CD4-positive, alpha-beta T cell treated with Interleukin-4 for 1 hour (primary cell): Measurements from ENCODE around the gene FOXP1.

Experiments used
- DNase-seq, 2 donors: peaks; one replicate each; pipeline ENCODE4 v3.0.0-alpha.2; 2020 to 2022

The FOXP1 gene

GRCh38 chr3:71252466-71252865, 331.1 kb downstream of the FOXP1 start:
- DNase-seq, result no peak

GRCh38 chr3:71251156-71251775, 332.3 kb downstream of the FOXP1 start:
- DNase-seq, result no peak

DNA sequence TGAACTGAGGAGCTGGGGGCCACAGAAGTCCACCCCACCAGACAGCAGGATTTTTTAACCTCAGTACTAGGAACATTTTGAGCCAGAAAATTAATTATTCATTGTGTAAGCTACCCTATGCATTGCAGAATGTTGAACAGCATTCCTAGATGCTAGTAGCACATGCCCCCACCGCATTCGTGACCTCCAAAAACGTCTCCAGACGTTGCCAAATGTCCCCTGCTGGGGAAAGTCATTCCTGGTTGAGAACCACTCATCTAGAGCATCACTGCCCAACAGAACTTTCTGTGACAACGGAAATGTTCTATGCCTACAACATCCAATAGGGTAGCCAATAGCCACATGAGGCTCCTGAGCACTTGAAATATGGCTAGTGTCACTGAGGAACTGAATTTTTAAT, 333.5 kb downstream of the FOXP1 start:
- no peak for DNase-seq

DNA sequence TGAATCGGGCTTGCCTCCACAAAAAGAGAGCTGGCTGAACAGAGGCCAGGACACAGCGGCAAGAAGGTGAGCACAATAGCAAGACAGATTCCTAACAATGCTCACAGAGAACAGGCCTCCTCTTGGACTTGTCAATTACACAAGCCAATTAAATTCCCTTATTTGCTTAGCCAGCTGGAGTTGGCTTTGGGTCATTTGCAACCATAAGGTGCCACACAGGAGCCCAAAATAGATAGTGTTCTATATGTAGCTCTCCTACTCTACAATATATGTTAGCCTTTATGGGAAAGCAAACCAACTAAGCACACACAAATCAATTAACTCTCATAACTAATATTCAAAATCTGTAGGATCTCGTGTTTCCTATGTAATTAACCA, 335.6 kb downstream of the FOXP1 start:
- DNase-seq, result no peak

- peak in 1 of 2 donors; percentile 20 for DNase-seq
Observed at GRCh38 chr3:71247221-71247957, 336.1 kb downstream of the FOXP1 start.

DNA sequence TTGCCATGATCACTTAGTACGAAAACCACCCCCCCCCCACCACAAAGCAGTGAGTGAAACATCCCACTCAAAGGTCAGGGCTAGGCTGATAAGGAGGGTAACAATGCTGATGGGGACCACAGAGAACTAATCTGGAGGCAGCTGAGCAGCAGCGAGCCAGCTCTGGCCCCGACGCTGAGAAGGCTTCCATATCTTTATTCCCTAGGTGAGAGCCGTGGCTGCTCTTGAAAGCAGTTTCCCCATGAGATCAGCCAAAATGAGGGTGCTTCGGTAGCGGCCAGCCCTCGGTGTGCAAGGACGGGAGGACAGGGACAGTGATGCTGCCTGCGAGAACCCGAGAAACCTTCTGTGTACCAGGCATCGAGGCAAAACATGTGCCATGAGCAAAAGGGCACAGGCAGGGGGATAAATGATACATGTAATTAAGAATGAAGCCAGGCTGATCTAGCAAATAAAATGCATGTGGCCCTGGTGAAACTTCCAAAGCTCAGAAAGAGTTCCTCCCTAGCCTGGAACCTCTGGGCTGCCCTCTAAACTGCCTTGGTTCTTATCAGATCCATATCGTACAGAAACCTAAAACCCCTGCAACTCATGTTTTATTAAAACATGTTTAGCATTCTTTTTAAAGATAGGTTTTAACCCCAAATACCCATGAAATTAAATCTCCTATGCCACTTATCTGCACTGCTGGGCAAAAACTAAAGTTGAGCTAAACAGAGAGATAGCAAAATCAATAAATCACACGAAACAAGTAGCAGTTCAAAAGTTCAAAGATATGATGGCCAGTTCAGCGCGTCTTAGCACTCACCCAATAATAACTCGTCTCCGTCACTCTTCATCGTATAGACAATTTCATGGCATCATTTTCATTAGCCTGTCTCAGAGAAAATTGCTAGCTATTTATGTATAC, 337.3 kb downstream of the FOXP1 start:
- DNase-seq, result no peak

GRCh38 chr3:71244826-71245488, 338.6 kb downstream of the FOXP1 start:
- no peak for DNase-seq

DNA sequence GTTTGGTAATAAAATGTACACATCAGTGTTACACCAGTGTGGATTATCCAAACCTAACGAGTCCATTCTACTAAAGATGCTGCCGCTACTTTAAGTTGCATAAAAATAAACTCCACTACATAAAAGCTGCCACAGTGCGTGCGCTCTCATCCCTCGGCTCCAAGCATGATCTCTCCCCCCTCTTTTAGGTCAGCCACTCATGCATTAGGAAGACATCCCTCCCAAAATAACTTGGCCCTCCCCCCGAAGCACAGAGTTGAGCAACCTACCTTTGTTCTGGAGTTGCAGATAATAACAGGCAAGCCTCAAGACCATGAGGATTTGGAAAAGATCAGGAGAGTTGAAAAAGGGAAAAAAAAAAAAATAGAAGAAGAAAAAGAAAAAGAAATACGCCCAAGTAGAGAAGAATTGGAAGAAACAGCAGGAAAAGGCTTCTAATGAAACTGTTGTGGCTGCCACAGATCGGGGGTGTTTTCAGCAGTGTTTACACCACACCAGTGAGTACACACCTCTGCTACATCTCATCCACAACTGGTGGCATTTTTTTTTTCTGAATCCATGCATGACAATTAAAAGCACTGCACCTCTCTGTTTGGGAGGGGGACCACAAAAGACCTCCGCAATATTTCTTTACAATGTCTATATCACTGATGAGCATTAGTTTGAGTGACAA, 339.2 kb downstream of the FOXP1 start:
- no peak for DNase-seq

- no peak for DNase-seq
Observed at GRCh38 chr3:71243229-71243628, 340.3 kb downstream of the FOXP1 start.

DNA sequence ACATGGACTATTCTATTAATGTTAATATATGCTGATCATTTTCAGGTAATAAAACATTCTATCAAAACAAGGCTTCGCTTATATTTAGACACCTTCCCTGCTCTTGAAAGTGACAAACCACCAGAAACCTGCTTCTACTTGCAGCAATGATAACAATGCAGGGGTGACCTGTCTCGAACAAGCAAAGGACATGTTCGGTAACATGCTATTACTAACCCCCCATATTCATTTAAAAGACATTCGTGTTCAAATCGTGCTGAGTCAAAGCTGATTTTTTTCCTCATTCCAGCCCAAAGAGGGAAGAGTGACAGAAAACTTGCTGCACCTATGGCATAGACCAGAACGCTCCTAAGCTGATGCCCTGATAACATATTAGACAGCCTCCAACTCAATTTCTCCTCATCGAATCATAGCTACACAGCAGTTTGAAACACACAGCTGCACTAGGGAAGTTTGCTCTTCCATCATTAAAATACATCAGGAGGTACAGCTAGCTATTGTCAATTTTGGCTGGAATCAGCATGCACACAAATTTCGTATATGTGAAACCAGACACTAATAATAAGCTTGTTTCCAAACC, 341.5 kb downstream of the FOXP1 start:
- DNase-seq, result no peak

GRCh38 chr3:71241246-71241901, 342.2 kb downstream of the FOXP1 start:
- no peak for DNase-seq

DNA sequence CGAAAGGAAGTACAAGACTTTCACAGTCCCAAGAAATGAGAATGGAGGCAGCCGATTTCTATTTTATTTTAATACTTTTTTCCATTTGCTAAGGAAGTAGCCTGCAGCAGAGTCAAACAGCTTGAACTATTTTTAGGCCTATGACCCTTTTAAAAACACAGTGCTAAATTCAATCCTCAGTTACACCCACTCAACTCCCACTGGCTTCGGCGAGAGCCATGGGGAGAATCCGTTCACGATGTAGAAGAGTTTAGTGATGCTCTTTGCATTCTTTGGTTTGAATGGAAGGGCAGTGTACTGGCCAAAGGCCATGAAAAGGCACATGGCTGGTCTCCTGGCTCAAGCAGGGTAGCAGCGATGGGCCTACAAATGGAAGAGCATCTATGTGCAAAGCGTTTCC, 343.5 kb downstream of the FOXP1 start:
- no peak for DNase-seq

GRCh38 chr3:71238355-71238757, 345.2 kb downstream of the FOXP1 start:
- DNase-seq, result no peak

DNA sequence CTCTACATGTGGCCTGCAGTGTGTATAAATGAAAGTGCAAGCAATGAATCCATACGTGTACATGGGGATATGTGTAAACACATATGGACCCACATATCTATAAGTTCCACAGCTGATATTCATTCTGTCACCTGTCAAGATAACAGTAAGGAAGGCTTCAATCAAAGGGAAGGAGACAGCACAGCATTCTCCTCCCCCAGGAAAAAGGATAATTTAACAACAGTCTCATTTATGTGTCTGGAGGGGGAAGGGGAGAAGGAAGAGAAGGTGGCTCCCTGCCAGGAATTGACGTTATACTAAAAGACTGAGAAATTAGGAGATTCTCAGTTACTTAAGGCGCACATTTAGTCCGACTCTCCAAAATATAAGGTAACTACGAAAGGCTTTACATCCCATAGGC, 345.9 kb downstream of the FOXP1 start:
- DNase-seq, result no peak

- DNase-seq, result no peak
Observed at GRCh38 chr3:71235846-71236245, 347.7 kb downstream of the FOXP1 start.

- DNase-seq, result no peak
Observed at GRCh38 chr3:71232895-71233294, 350.6 kb downstream of the FOXP1 start.

DNA sequence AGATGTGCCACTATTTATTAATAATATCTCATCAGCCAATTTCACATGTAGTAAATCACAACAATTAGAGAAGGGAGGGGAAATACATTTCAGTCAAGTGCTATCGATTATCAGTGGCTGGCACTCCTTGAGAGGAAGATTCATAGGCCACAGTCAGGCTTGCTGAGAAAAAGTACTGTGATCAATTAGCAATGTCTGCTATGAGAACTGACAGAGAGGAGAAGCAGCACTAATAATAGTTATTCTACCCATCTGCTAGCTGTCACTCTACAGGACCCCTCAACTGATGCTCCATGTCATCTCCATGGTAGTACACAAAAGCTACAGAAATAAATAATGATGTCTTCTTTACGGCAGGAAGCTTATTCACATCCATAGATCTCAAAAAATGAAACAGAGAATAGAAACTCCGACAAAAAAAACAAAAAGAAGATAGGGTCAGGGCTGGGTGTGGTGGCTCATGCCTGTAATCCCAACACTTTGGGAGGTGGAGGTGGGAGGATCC, 351.3 kb downstream of the FOXP1 start:
- no peak for DNase-seq

DNA sequence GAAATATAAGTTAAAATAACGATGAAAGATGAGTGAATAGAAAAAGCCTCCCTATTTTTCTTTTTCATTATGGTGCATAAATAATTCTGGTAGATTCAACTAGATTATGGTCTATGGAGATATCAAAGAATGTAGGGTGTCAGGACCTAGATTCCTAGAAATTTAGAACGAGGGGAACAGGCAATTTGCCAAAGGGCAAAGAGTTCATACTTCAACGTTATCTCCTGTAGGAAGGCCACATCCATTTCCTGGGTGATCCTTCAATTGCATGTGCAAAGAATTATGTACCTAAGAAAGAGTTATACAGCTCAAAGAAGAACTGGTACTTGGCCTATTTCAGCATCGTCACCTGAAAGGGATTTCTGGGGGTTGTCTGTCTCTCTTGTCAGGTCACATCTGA, 351.8 kb downstream of the FOXP1 start:
- no peak for DNase-seq

- no peak for DNase-seq
Observed at GRCh38 chr3:71229905-71230657, 353.4 kb downstream of the FOXP1 start.

GRCh38 chr3:71228156-71228866, 355.2 kb downstream of the FOXP1 start:
- no peak for DNase-seq
